Nephron (organoid): Measurements from ENCODE around the gene PDGFB.

Source experiments
- H3K27ac Mint-ChIP-seq, 3 experiments: 2 replicates each; pipeline ENCODE4 v1.8.0; 2020; ENCODE audit warnings: mixed read lengths in 3 of 3, mild to moderate bottlenecking in 2 of 3, moderate library complexity in 1 of 3
- H3K27me3 Mint-ChIP-seq: 2 replicates; pipeline ENCODE4 v1.8.0; 2021; ENCODE audit warnings: low read depth, mild to moderate bottlenecking, moderate library complexity, mixed read lengths
- H3K36me3 Mint-ChIP-seq: 2 replicates; pipeline ENCODE4 v1.8.0; 2020; ENCODE audit warnings: low read depth, mixed read lengths
- H3K4me1 Mint-ChIP-seq: 2 replicates; pipeline ENCODE4 v1.8.0; 2020; ENCODE audit warnings: mixed read lengths
- H3K4me3 Mint-ChIP-seq, 3 experiments: 2 replicates each; pipeline ENCODE4 v1.8.0; 2020; ENCODE audit warnings: mild to moderate bottlenecking in 3 of 3, mixed read lengths in 3 of 3, moderate library complexity in 2 of 3
- H3K9me3 Mint-ChIP-seq: 2 replicates; pipeline ENCODE4 v1.8.0; 2020; ENCODE audit warnings: mixed read lengths
- CTCF ChIP-seq, 3 experiments: fragments of 200-600 bp; sonication (generic); IDR thresholded peaks; one replicate each; pipeline ENCODE4 v1.5.0; 2021; ENCODE audit warnings: antibody characterized with exemption in 3 of 3; ENCODE audit not compliant: unreplicated experiment in 3 of 3

The PDGFB gene

GRCh38 chr22:39231197-39231950, 13.4 kb downstream of the PDGFB start:
- Mint-ChIP-seq H3K9me3 (no peaks in the 10 kb centered on the region), H3K4me3 (no peak overlapping the region), H3K4me1 (peaks cover 49% of the 10 kb centered on the region), H3K36me3 (peaks cover 4% of the 10 kb centered on the region), H3K27ac (no peak overlapping the region), H3K27me3 (peaks cover 21% of the 10 kb centered on the region)
- no peak for TF ChIP-seq CTCF (IDR thresholded peaks at IDR 0.05; ENCODE audit: unreplicated experiment in 3 of 3)

- peaks cover 17% of the 10 kb centered on the region for H3K27me3 Mint-ChIP-seq
- H3K4me3 Mint-ChIP-seq: peak overlapping the region in 1 of 3 experiments; percentile 1
- no peaks in the 10 kb centered on the region for H3K9me3 Mint-ChIP-seq
- peaks cover 4% of the 10 kb centered on the region for H3K36me3 Mint-ChIP-seq
- no peak for TF ChIP-seq CTCF (IDR thresholded peaks at IDR 0.05; ENCODE audit: unreplicated experiment in 3 of 3)
- peaks cover 41% of the 10 kb centered on the region for H3K4me1 Mint-ChIP-seq
- no peak overlapping the region for H3K27ac Mint-ChIP-seq
Measured at GRCh38 chr22:39230261-39231196, 14.3 kb downstream of the PDGFB start.

- peaks cover 4% of the 10 kb centered on the region for H3K36me3 Mint-ChIP-seq
- peaks cover 17% of the 10 kb centered on the region for H3K27me3 Mint-ChIP-seq
- H3K4me3 Mint-ChIP-seq: no peak overlapping the region
- H3K27ac Mint-ChIP-seq: peak overlapping the region in 1 of 3 experiments; percentile 37
- no peak for TF ChIP-seq CTCF (IDR thresholded peaks at IDR 0.05; ENCODE audit: unreplicated experiment in 3 of 3)
- peaks cover 40% of the 10 kb centered on the region for H3K4me1 Mint-ChIP-seq
- H3K9me3 Mint-ChIP-seq: no peaks in the 10 kb centered on the region
Measured at GRCh38 chr22:39229688-39230260, 15.0 kb downstream of the PDGFB start.

GRCh38 chr22:39229075-39229474, 15.7 kb downstream of the PDGFB start:
- Mint-ChIP-seq H3K4me1 (peaks cover 33% of the 10 kb centered on the region), H3K36me3 (peaks cover 6% of the 10 kb centered on the region), H3K4me3 (no peak overlapping the region), H3K27me3 (peaks cover 17% of the 10 kb centered on the region), H3K27ac (peak overlapping the region in 1 of 3 experiments; percentile 37), H3K9me3 (no peaks in the 10 kb centered on the region)
- no peak for TF ChIP-seq CTCF (IDR thresholded peaks at IDR 0.05; ENCODE audit: unreplicated experiment in 3 of 3)

- Mint-ChIP-seq H3K27me3 (peaks cover 9% of the 10 kb centered on the region), H3K4me1 (peaks cover 20% of the 10 kb centered on the region), H3K27ac (no peak overlapping the region), H3K4me3 (no peak overlapping the region), H3K36me3 (peaks cover 7% of the 10 kb centered on the region), H3K9me3 (no peaks in the 10 kb centered on the region)
- TF ChIP-seq CTCF (IDR thresholded peaks at IDR 0.05; ENCODE audit: unreplicated experiment in 3 of 3): no peak
Measured at GRCh38 chr22:39227542-39228272, 17.1 kb downstream of the PDGFB start.
